Pancreas (tissue), 10 donors: ENCODE measurements around the gene MTHFSD. TPM values are rescaled to one million over a fixed set of nuclear protein-coding genes. Genes with fewer than 3 reads are reported as not detected.

Experiments
- ATAC-seq, 4 donors: fragments of 200-7000 bp; cut with Tn5 transposase; one replicate each; pipeline versions ENCODE4 v1.8.0 to v1.9.1; 2020; ENCODE audit warnings: mild to moderate bottlenecking in 4 of 4, moderate library complexity in 4 of 4
- DNase-seq, 6 donors: peaks; one replicate each; pipeline ENCODE4 v3.0.0-alpha.2; 2020
- FAIRE-seq: peaks from 2 replicates; lab custom pipeline; 2012; peaks lifted over from hg19 to GRCh38; lab: Jason Lieb, UNC
- H3K27ac ChIP-seq, 4 donors: fragments of 200-600 bp; sonication (generic); 1 replicate in 3 of 4; 2 replicates in 1 of 4; pipeline versions ENCODE4 v1.5.0 to v1.8.0; 2020
- H3K27me3 ChIP-seq, 4 donors: fragments of 200-600 bp; one replicate each; pipeline ENCODE4 v1.8.0; 2021
- H3K36me3 ChIP-seq, 3 donors: fragments of 200-600 bp; sonication (generic) in 1 of 3; one replicate each; pipeline versions ENCODE4 v1.5.0 to v1.8.0; 2020 to 2021
- H3K4me1 ChIP-seq, 3 donors: fragments of 200-600 bp; one replicate each; pipeline ENCODE4 v1.8.0; 2021
- H3K4me3 ChIP-seq, 4 donors: fragments of 200-600 bp; sonication (generic) in 2 of 4; one replicate each; pipeline versions ENCODE4 v1.5.0 to v1.8.0; 2020 to 2021
- H3K9me3 ChIP-seq, 4 donors: fragments of 200-600 bp; one replicate each; pipeline ENCODE4 v1.8.0; 2021
- CTCF ChIP-seq, 4 donors: fragments of 200-600 bp; sonication (generic) in 3 of 4; IDR thresholded peaks; one replicate each; pipeline versions ENCODE4 v1.5.0 to v1.8.0; 2021; ENCODE audit warnings: antibody characterized with exemption in 4 of 4
- WGBS, 2 donors: extraction: QIAGEN DNeasy Blood & Tissue Kit; methylation state at CpG; one replicate each; pipeline ENCODE4 v1.1.7; 2013; 5-methylcytosine and 5-hydroxymethylcytosine counted together
- intact Hi-C, 3 donors: fragments of 100-400 bp; cut with DNase I; formaldehyde crosslinking; loops; one replicate each; pipeline versions ENCODE4 v1.11.1 to v1.14.2; 2022
- polyA plus RNA-seq, 2 donors: library from polyadenylated mRNA; stranded (reverse); fragments of 200-250 nt; gene quantifications; one replicate each; pipeline ENCODE4 v1.2.3, GENCODE V29; 2013
- total RNA-seq, 6 donors: library from RNA; stranded (reverse); fragmentation: NEBNext Ultra II Directional in 4 of 6; extraction: Animal tissue kit (Norgen Biotek cat#: 25700) in 4 of 6; gene quantifications; one replicate each; pipeline versions ENCODE4 v1.2.1 to v1.2.4, GENCODE V29; 2021 to 2023
- donor health status: healthy with polysubstance abuse.
- donor health status: DM: no; HTN: no; CAD: no; lungs with moderate emphysema.
- donor health status: DM: no; HTN: no; CAD: no.
- donor health status: control.
- donor health status: control.
- donor health status: Bipolar disorder and iron deficiency.
- donor health status: DM: yes; HTN: yes; CAD: no.
- donor health status: DM: no; HTN: no; CAD: no.
- donor health status: DM: no; HTN: no; CAD: no.
- donor health status: DM: yes; HTN: yes; CAD: no.

MTHFSD gene
- total and polyA plus RNA-seq, 8 donors: 7.3 to 17.6 (median 10.4) TPM

GRCh38 chr16:86524029-86524428 lies 31.0 kb downstream of the MTHFSD start:
- peak; percentile 48 to 73 (median 60) for ATAC-seq
- no peak for TF ChIP-seq CTCF (IDR thresholded peaks at IDR 0.05)
- no peaks in the 10 kb centered on the region for H3K36me3 ChIP-seq
- H3K4me1 ChIP-seq: no peaks in the 10 kb centered on the region
- intact Hi-C loops: loop anchor here in 1 of 3 donors (10.0 kb wide), 1 partner anchor 59 kb away; no protein-coding TSS in a partner anchor
- no peak overlapping the region for H3K4me3 ChIP-seq
- 9 to 10% methylated on average over 6 of the region's 6 CpGs for WGBS, 2 donors
- DNase-seq: peak in 2 of 6 donors; percentile 30 to 35
- no peak overlapping the region for H3K27ac ChIP-seq
- H3K9me3 ChIP-seq: no peaks in the 10 kb centered on the region
- no peak for FAIRE-seq
- H3K27me3 ChIP-seq: peaks cover 0 to 18% (median 0%) of the 10 kb centered on the region in 4 donors

- Histone ChIP-seq H3K36me3 (no peaks in the 10 kb centered on the region), H3K4me3 (no peak overlapping the region), H3K27ac (no peak overlapping the region), H3K9me3 (no peaks in the 10 kb centered on the region), H3K4me1 (no peaks in the 10 kb centered on the region), H3K27me3 (peaks cover 0 to 18% (median 0%) of the 10 kb centered on the region in 4 donors)
- WGBS, 2 donors: 60% methylated on average over 5 of the region's 5 CpGs
- intact Hi-C loops: loop anchor here in 1 of 3 donors (10.0 kb wide), 1 partner anchor 58 kb away; no protein-coding TSS in a partner anchor
- FAIRE-seq: no peak
- TF ChIP-seq CTCF (IDR thresholded peaks at IDR 0.05): no peak
- no peak for ATAC-seq
- no peak for DNase-seq
Observed at GRCh38 chr16:86523166-86523740, 31.8 kb downstream of the MTHFSD start.

GRCh38 chr16:86522634-86523033 lies 32.4 kb downstream of the MTHFSD start:
- H3K27me3 ChIP-seq: peaks cover 0 to 18% (median 0%) of the 10 kb centered on the region in 4 donors
- FAIRE-seq (no peak), ATAC-seq (no peak), DNase-seq (no peak)
- H3K36me3 ChIP-seq: no peaks in the 10 kb centered on the region
- no peaks in the 10 kb centered on the region for H3K9me3 ChIP-seq
- TF ChIP-seq CTCF (IDR thresholded peaks at IDR 0.05): no peak
- no peak overlapping the region for H3K27ac ChIP-seq
- 85 to 89% methylated on average over 16 of the region's 16 CpGs for WGBS, 2 donors
- intact Hi-C loops: loop anchor here in 1 of 3 donors (10.0 kb wide), 1 partner anchor 58 kb away; no protein-coding TSS in a partner anchor
- H3K4me1 ChIP-seq: no peaks in the 10 kb centered on the region
- no peak overlapping the region for H3K4me3 ChIP-seq

- intact Hi-C loops: loop anchor here in 1 of 3 donors (10.0 kb wide), 1 partner anchor 57 kb away; no protein-coding TSS in a partner anchor
- DNase-seq: no peak
Observed at GRCh38 chr16:86521236-86522197, 33.5 kb downstream of the MTHFSD start.

More at GRCh38 chr16:86521236-86522197, 33.5 kb downstream of the MTHFSD start:
- H3K4me3 ChIP-seq: no peak overlapping the region
- H3K27ac ChIP-seq: no peak overlapping the region
- H3K36me3 ChIP-seq: no peaks in the 10 kb centered on the region
- no peaks in the 10 kb centered on the region for H3K9me3 ChIP-seq
- no peak for TF ChIP-seq CTCF (IDR thresholded peaks at IDR 0.05)
- peaks cover 0 to 23% (median 0%) of the 10 kb centered on the region in 4 donors for H3K27me3 ChIP-seq
- FAIRE-seq (no peak), ATAC-seq (no peak)
- H3K4me1 ChIP-seq: no peaks in the 10 kb centered on the region
- 70 to 75% methylated on average over 35 of the region's 35 CpGs for WGBS, 2 donors
